Colonic mucosa (tissue), 4 donors: ENCODE data around the gene ZNF750. TPM values are rescaled to one million over a fixed set of nuclear protein-coding genes. Genes with fewer than 3 reads are reported as not detected.

ENCODE experiments used
- DNase-seq: peaks from one replicate; pipeline ENCODE4 v3.0.0-alpha.2; 2020
- H3K27ac ChIP-seq: fragments of 200-600 bp; one replicate; pipeline ENCODE4 v1.8.0; 2021
- H3K27me3 ChIP-seq: fragments of 200-600 bp; one replicate; pipeline ENCODE4 v1.8.0; 2021
- H3K36me3 ChIP-seq: fragments of 200-600 bp; one replicate; pipeline ENCODE4 v1.8.0; 2021
- H3K4me1 ChIP-seq: fragments of 200-600 bp; one replicate; pipeline ENCODE4 v1.8.0; 2021; ENCODE audit warnings: mild to moderate bottlenecking
- H3K4me3 ChIP-seq: fragments of 200-600 bp; one replicate; pipeline ENCODE4 v1.8.0; 2021
- H3K9ac ChIP-seq, 2 donors: one replicate each; pipeline ENCODE4 v1.7.0; 2013; ENCODE audit warnings: control low read depth in 2 of 2, low read depth in 2 of 2, low read length in 2 of 2
- H3K9me3 ChIP-seq: fragments of 200-600 bp; one replicate; pipeline ENCODE4 v1.8.0; 2021
- CTCF ChIP-seq: fragments of 200-600 bp; IDR thresholded peaks from one replicate; pipeline ENCODE4 v1.8.0; 2022; ENCODE audit warnings: antibody characterized with exemption, mild to moderate bottlenecking
- intact Hi-C: fragments of 100-400 bp; cut with DNase I; formaldehyde crosslinking; loops from one replicate; pipeline ENCODE4 v1.14.1; 2022
- total RNA-seq, 2 donors: library from RNA; stranded (reverse); fragmentation: NEBNext Ultra II Directional in 1 of 2; extraction: Animal tissue kit (Norgen Biotek cat#: 25700) in 1 of 2; gene quantifications; one replicate each; pipeline ENCODE4 v1.2.1, GENCODE V29; 2021
- donor health status: healthy.
- donor health status: DM: no; HTN: no; CAD: no.
- donor health status: DM: no; HTN: no; CAD: no.

ZNF750 gene
- total RNA-seq, 2 donors from 2014 or later: not detected

DNA sequence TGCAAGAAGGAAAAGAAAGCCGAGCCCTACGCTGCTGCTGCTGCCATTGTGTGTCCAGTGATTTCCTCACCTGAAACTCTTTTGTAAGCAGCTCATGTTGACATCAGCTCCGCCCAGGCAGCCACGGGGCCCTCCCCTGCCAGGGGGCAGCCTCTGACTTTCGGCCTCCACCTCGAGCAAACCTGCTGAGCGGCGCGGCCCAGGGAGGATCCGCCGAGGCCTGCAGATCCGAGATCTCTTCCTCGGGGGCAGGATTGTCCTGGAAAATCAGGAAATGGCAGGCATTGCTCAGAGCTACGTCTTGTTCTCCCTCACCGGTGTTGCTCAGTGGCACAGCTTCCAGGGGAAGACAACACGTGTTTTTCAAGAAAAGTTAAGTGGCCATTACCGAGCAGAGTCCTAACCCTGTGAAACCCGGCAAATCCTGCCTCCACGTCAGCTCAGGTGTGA lies 35.6 kb upstream of the ZNF750 start:
- H3K27ac ChIP-seq: no peak overlapping the region
- no peaks in the 10 kb centered on the region for H3K36me3 ChIP-seq
- intact Hi-C loops: no loop called here
- TF ChIP-seq CTCF: no peak
- H3K4me1 ChIP-seq: peaks cover 7% of the 10 kb centered on the region
- no peak overlapping the region for H3K4me3 ChIP-seq
- no peaks in the 10 kb centered on the region for H3K27me3 ChIP-seq
- no peak overlapping the region for H3K9ac ChIP-seq
- no peak for DNase-seq
- no peaks in the 10 kb centered on the region for H3K9me3 ChIP-seq

DNA sequence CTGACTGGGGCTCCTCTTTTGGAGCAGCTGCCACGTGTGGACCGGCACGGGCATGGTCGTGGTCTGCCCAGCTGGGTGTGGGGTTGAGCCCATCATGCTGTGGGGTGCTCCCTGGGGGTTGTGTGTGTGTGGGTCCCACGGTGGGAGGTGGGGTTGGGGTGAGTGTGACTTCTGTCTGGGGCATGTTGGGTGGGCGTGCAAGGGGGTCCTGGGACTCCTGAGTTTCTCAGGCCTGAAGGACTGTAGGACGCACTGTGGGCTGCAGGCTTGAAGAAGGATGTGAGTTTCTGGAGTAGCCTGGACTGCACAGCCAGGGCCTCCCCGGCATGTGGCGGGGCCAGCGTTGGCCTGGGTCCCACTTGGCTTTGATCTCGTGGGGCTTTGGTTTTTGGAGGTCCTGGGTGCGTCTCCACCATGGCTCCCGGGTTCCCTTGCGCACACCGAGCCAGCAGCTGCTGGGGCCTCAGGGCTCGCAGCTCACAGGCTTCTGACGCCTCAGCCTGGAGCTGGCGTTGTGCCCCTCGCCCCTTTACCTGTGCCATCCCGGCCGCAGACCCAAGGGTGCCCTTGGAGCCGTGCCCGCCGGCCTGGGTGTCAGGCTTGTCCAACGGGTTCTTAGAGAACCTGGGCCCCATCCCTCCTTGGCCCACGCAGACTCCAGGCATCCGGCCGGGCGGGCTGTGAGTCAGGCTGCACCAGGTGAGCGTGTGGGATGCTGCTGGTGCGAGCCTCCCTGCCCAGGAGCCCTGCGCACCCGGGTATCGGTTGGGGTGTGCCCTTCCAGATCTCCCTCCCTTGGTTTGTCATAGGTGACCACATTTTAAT lies 34.4 kb upstream of the ZNF750 start:
- no peak for TF ChIP-seq CTCF
- DNase-seq: no peak
- no peak overlapping the region for H3K27ac ChIP-seq

GRCh38 chr17:82873521-82873920 lies 33.7 kb upstream of the ZNF750 start:
- no peak overlapping the region for H3K9ac ChIP-seq
- no peak overlapping the region for H3K4me3 ChIP-seq
- DNase-seq: no peak
- no peak overlapping the region for H3K27ac ChIP-seq
- intact Hi-C loops: no loop called here
- no peaks in the 10 kb centered on the region for H3K9me3 ChIP-seq
- peaks cover 7% of the 10 kb centered on the region for H3K4me1 ChIP-seq
- no peaks in the 10 kb centered on the region for H3K27me3 ChIP-seq
- no peak for TF ChIP-seq CTCF
- H3K36me3 ChIP-seq: no peaks in the 10 kb centered on the region

More for the DNA sequence above, 34.4 kb upstream of the ZNF750 start:
- H3K9me3 ChIP-seq: no peaks in the 10 kb centered on the region
- H3K36me3 ChIP-seq: no peaks in the 10 kb centered on the region
- H3K4me1 ChIP-seq: peaks cover 7% of the 10 kb centered on the region
- H3K27me3 ChIP-seq: no peaks in the 10 kb centered on the region
- intact Hi-C loops: no loop called here
- H3K4me3 ChIP-seq: no peak overlapping the region
- no peak overlapping the region for H3K9ac ChIP-seq

- H3K4me1 ChIP-seq: peaks cover 7% of the 10 kb centered on the region
- H3K9me3 ChIP-seq: no peaks in the 10 kb centered on the region
- H3K9ac ChIP-seq: no peak overlapping the region
- H3K27me3 ChIP-seq: no peaks in the 10 kb centered on the region
- no peak overlapping the region for H3K4me3 ChIP-seq
- no peaks in the 10 kb centered on the region for H3K36me3 ChIP-seq
- intact Hi-C loops: no loop called here
- TF ChIP-seq CTCF: no peak
- H3K27ac ChIP-seq: no peak overlapping the region
- no peak for DNase-seq
Observed at GRCh38 chr17:82872591-82873520, 33.0 kb upstream of the ZNF750 start.

DNA sequence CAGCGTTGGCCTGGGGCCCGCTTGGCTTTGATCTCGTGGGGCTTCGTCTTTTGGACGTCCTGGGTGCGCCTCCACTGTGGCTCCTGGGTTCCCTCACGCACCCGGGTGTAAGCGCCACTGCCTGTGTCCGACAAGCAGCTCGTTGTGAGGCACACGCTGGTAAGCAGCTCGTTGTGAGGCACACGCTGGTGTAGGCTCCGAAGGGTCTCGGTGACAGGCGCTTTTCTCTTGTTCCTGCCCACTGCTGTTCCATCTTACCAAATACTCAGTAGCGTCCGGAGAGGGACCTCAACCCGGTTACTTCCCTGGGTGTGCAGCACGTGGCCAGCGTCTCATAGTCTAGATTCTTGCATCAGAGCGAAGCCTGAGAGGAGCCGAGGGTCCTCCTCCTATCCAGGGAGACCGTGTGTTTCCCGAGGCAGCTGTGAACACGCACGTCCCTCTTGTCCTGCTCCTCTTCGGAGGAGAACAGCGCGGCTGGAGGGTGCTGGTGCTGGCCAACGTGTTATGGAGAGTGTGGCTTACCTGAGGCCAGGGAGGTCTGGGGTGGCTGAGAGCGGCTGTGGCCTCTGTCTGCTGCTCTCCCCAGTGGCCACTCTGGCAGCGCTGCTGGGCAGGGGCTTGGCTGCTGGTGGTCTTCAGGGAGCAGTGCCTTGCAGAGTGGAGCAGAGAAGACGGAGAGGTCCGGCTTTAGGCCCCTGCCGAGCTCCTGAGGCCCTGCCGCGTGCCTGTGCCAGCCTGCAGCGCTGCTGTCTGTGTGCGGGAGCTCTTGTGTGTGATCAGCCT lies 32.1 kb upstream of the ZNF750 start:
- H3K4me1 ChIP-seq: peaks cover 7% of the 10 kb centered on the region

More for the DNA sequence above, 32.1 kb upstream of the ZNF750 start:
- H3K4me3 ChIP-seq: no peak overlapping the region
- no peaks in the 10 kb centered on the region for H3K36me3 ChIP-seq
- TF ChIP-seq CTCF: no peak
- H3K27ac ChIP-seq: no peak overlapping the region
- DNase-seq: no peak
- no peaks in the 10 kb centered on the region for H3K9me3 ChIP-seq
- no peak overlapping the region for H3K9ac ChIP-seq
- H3K27me3 ChIP-seq: no peaks in the 10 kb centered on the region
- intact Hi-C loops: no loop called here
